Right lobe of liver (tissue), 4 donors: ENCODE data around the gene DNAH8.

ENCODE experiments used
- POLR2A ChIP-seq: fragments of 450-650 bp; IDR thresholded peaks from one replicate; pipeline ENCODE4 v1.6.1; 2017; ENCODE audit warnings: antibody characterized with exemption, mild to moderate bottlenecking
- TF ChIP-seq, protein P1 (sequence below), 4 donors: fragments of 200-600 bp in 3 of 4; fragments of 450-650 bp in 1 of 4; IDR thresholded peaks; one replicate each; pipeline versions ENCODE4 v1.5.1 to v1.8.0; 2016 to 2022; ENCODE audit warnings: antibody characterized with exemption in 4 of 4, mild to moderate bottlenecking in 2 of 4
- donor health status: DM: no; HTN: no; CAD: no.
- donor health status: DM: no; HTN: no; CAD: no.
- donor health status: DM: no; HTN: yes; CAD: no.

DNA sequence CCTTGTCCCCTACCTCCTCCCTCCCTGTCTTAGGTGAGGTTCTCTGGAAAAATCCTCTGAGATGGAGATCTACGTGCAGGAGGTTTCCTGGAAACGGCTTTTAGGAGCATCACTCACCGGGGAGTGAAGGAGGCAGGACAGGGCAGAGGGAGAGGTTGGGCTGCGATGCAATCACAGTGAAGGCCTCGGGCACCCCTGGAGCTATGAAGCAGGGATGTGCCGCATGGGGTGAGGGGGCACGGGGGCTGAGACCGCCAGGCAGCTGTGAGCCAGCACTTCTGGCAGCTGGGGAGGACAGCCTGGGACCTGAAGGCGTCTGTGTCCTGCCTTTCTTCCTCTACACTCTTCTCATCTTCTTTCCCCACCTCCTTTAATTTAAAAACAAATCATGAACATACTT lies 320.6 kb downstream of the DNAH8 start:
- TF ChIP-seq, protein P1, sequence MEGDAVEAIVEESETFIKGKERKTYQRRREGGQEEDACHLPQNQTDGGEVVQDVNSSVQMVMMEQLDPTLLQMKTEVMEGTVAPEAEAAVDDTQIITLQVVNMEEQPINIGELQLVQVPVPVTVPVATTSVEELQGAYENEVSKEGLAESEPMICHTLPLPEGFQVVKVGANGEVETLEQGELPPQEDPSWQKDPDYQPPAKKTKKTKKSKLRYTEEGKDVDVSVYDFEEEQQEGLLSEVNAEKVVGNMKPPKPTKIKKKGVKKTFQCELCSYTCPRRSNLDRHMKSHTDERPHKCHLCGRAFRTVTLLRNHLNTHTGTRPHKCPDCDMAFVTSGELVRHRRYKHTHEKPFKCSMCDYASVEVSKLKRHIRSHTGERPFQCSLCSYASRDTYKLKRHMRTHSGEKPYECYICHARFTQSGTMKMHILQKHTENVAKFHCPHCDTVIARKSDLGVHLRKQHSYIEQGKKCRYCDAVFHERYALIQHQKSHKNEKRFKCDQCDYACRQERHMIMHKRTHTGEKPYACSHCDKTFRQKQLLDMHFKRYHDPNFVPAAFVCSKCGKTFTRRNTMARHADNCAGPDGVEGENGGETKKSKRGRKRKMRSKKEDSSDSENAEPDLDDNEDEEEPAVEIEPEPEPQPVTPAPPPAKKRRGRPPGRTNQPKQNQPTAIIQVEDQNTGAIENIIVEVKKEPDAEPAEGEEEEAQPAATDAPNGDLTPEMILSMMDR (IDR thresholded peaks at IDR 0.05): no peak
- no peak for TF ChIP-seq POLR2A
